OCI-LY7 (cell line): ENCODE results near the gene RPS27A. TPM values are rescaled to one million over a fixed set of nuclear protein-coding genes. Genes with fewer than 3 reads are reported as not detected.

Experiments used
- BruUV-seq: library from RNA; stranded (reverse); fragments of 400-500 nt; replicated peaks from 2 replicates; lab custom pipeline; 2021; lab: Mats Ljungman, UMichigan
- CTCF ChIA-PET: fragments of 300-600 bp; sonication (Branson Sonifier 250); formaldehyde crosslinking; loops from one replicate; lab custom pipeline; 2022; ENCODE audit warnings: antibody characterized with exemption; ENCODE audit not compliant: unreplicated experiment; lab: Charles Lee
- POLR2A ChIA-PET: fragments of 300-600 bp; sonication (Branson Sonifier 250); formaldehyde crosslinking; loops from one replicate; lab custom pipeline; 2022; ENCODE audit warnings: antibody characterized with exemption; lab: Charles Lee
- DNase-seq: peaks from one replicate; pipeline ENCODE4 v3.0.0-alpha.2; 2015; ENCODE audit warnings: low spot score
- H2AFZ ChIP-seq: fragments of 200-600 bp; sonication (generic), shearing (Covaris generic); 2 replicates; pipeline ENCODE4 v1.6.1; 2014; ENCODE audit warnings: mild to moderate bottlenecking, antibody characterized with exemption, low read length, moderate library complexity
- H3K27ac ChIP-seq: fragments of 200-600 bp; sonication (generic); 2 replicates; pipeline ENCODE4 v1.5.1; 2014; ENCODE audit warnings: mixed run types, low read depth, mild to moderate bottlenecking, moderate library complexity, low read length, inconsistent platforms; ENCODE audit not compliant: poor library complexity, severe bottlenecking
- H3K36me3 ChIP-seq: fragments of 200-600 bp; sonication (generic); 2 replicates; pipeline ENCODE4 v1.6.1; 2014; ENCODE audit warnings: mild to moderate bottlenecking, antibody characterized with exemption, low read length, moderate library complexity, mixed read lengths; ENCODE audit not compliant: insufficient read depth
- H3K4me1 ChIP-seq: fragments of 200-600 bp; sonication (generic); 2 replicates; pipeline ENCODE4 v1.5.1; 2014; ENCODE audit warnings: mild to moderate bottlenecking, low read length; ENCODE audit not compliant: insufficient read depth, poor library complexity, severe bottlenecking
- H3K4me2 ChIP-seq: fragments of 200-600 bp; sonication (generic); 2 replicates; pipeline ENCODE4 v1.6.1; 2014; ENCODE audit warnings: mild to moderate bottlenecking, low read length
- H3K4me3 ChIP-seq: fragments of 200-600 bp; sonication (generic); 2 replicates; pipeline ENCODE4 v1.5.1; 2014; ENCODE audit warnings: mild to moderate bottlenecking, low read depth, low read length; ENCODE audit not compliant: poor library complexity, severe bottlenecking
- H3K79me2 ChIP-seq: fragments of 200-600 bp; sonication (generic); 2 replicates; pipeline ENCODE4 v1.6.1; 2016; ENCODE audit warnings: low read depth, mild to moderate bottlenecking, low read length, moderate library complexity, mixed read lengths; ENCODE audit not compliant: insufficient read depth
- H3K9me2 ChIP-seq: fragments of 200-600 bp; sonication (generic); 2 replicates; pipeline ENCODE4 v1.6.1; 2016; ENCODE audit warnings: mild to moderate bottlenecking, low read length, mixed read lengths; ENCODE audit not compliant: insufficient read depth
- H3K9me3 ChIP-seq: fragments of 200-600 bp; sonication (generic); 2 replicates; pipeline ENCODE4 v1.6.1; 2014; ENCODE audit warnings: mild to moderate bottlenecking, mixed run types, low read length, mixed read lengths
- H4K20me1 ChIP-seq: fragments of 200-600 bp; sonication (generic); 2 replicates; pipeline ENCODE4 v1.6.1; 2014; ENCODE audit warnings: mild to moderate bottlenecking, antibody characterized with exemption, low read length, moderate library complexity, mixed read lengths; ENCODE audit not compliant: insufficient read depth
- EZH2phosphoT487 ChIP-seq: fragments of 200-600 bp; sonication (generic); IDR thresholded peaks from 2 replicates; pipeline ENCODE4 v1.6.1; 2018; ENCODE audit warnings: low read depth, borderline replicate concordance, mild to moderate bottlenecking, mixed run types, antibody characterized with exemption, low read length, moderate library complexity, mixed read lengths
- intact Hi-C: fragments of 100-400 bp; cut with micrococcal nuclease; formaldehyde crosslinking; loops from one replicate; pipeline ENCODE4 v1.10.0; 2022; ENCODE audit not compliant: unreplicated experiment
- total RNA-seq, 2 experiments: library from RNA; depleted of rRNA in 1 of 2; stranded (reverse); fragments of >200 nt in 1 of 2; shearing (Covaris generic) in 1 of 2; gene quantifications; 2 replicates each; pipeline ENCODE4 v1.2.3, GENCODE V29; 2014 to 2022
- TF ChIP-seq, protein P1 (sequence below): fragments of 200-600 bp; sonication (generic); conservative IDR thresholded peaks from 2 replicates; pipeline ENCODE4 v1.5.1; 2014; ENCODE audit warnings: mild to moderate bottlenecking, antibody characterized with exemption, low read length, moderate library complexity, mixed read lengths

Gene RPS27A
- total RNA-seq, 2 experiments from 2014 or later, result 1,456 to 1,716 TPM

DNA sequence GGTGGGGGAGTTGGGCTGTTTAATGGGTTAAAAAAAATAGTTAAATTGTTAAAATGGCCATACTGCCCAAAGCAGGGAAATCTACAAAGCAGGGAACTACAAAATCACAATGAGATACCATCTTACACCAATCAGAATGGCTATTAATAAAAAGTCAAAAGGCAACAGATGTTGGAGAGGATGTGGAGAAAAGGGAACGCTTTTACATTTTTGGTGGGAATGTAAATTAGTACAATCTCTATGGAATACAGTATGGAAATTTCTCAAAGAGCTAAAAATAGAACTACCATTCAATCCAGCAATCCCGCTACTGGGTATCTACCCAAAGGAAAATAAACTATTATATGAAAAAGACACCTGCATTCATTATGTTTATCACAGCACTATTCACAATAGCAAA, 27.5 kb upstream of the RPS27A start:
- Histone ChIP-seq H2AFZ (no peak overlapping the region), H4K20me1 (no peaks in the 10 kb centered on the region), H3K4me2 (no peak overlapping the region), H3K4me1 (no peaks in the 10 kb centered on the region), H3K27ac (no peak overlapping the region), H3K9me2 (no peaks in the 10 kb centered on the region), H3K9me3 (0 out of 2 replicates have a peak, but pooled peaks cover 4% of the 10 kb centered on the region), H3K36me3 (peaks cover 39% of the 10 kb centered on the region), H3K4me3 (no peak overlapping the region), H3K79me2 (no peaks in the 10 kb centered on the region)
- intact Hi-C loops, result no loop called here
- no peak for DNase-seq
- BruUV-seq, result no TSS peak
- CTCF ChIA-PET, result no interaction called here
- POLR2A ChIA-PET, result no interaction called here
- TF ChIP-seq EZH2phosphoT487, result no peak
- TF ChIP-seq, protein P1, sequence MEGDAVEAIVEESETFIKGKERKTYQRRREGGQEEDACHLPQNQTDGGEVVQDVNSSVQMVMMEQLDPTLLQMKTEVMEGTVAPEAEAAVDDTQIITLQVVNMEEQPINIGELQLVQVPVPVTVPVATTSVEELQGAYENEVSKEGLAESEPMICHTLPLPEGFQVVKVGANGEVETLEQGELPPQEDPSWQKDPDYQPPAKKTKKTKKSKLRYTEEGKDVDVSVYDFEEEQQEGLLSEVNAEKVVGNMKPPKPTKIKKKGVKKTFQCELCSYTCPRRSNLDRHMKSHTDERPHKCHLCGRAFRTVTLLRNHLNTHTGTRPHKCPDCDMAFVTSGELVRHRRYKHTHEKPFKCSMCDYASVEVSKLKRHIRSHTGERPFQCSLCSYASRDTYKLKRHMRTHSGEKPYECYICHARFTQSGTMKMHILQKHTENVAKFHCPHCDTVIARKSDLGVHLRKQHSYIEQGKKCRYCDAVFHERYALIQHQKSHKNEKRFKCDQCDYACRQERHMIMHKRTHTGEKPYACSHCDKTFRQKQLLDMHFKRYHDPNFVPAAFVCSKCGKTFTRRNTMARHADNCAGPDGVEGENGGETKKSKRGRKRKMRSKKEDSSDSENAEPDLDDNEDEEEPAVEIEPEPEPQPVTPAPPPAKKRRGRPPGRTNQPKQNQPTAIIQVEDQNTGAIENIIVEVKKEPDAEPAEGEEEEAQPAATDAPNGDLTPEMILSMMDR, result no peak

DNA sequence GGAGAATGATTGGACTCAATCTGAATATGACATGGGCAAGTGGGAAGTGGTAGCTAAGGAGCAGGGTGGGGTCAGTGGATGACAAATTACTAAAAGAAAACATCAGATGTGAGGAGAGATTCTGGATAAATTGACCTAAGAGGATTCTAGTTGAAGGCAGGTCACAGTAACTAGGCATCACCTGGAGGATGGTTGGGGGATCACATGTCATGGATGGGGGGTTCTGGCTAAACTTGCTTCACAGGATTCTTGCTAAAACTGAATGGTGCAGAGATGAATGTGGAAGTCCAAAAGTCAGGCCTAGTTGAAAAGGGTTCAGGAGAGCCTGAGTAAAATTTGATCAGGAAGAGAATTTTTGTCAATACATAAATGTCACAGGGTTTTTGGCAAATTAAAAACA, 18.7 kb upstream of the RPS27A start:
- no TSS peak for BruUV-seq
- intact Hi-C loops, result no loop called here
- H2AFZ ChIP-seq, result no peak overlapping the region
- H3K9me2 ChIP-seq, result no peaks in the 10 kb centered on the region
- H3K4me1 ChIP-seq, result no peaks in the 10 kb centered on the region
- ChIA-PET CTCF (no interaction called here), POLR2A (interaction anchor here (0.6 to 0.7 kb wide), 2 partner anchors 157 to 655 kb away, joined by 3 read pairs; no protein-coding TSS in a partner anchor)
- H3K36me3 ChIP-seq, result no peaks in the 10 kb centered on the region; the same call in 1 of the 2 replicates
- no peak overlapping the region for H3K27ac ChIP-seq
- no peak for DNase-seq
- H3K4me3 ChIP-seq, result no peak overlapping the region
- H3K4me2 ChIP-seq, result no peak overlapping the region
- no peaks in the 10 kb centered on the region for H3K79me2 ChIP-seq
- H4K20me1 ChIP-seq, result no peaks in the 10 kb centered on the region
- TF ChIP-seq, protein P1, result no peak
- no peak for TF ChIP-seq EZH2phosphoT487
- H3K9me3 ChIP-seq, result no peaks in the 10 kb centered on the region

DNA sequence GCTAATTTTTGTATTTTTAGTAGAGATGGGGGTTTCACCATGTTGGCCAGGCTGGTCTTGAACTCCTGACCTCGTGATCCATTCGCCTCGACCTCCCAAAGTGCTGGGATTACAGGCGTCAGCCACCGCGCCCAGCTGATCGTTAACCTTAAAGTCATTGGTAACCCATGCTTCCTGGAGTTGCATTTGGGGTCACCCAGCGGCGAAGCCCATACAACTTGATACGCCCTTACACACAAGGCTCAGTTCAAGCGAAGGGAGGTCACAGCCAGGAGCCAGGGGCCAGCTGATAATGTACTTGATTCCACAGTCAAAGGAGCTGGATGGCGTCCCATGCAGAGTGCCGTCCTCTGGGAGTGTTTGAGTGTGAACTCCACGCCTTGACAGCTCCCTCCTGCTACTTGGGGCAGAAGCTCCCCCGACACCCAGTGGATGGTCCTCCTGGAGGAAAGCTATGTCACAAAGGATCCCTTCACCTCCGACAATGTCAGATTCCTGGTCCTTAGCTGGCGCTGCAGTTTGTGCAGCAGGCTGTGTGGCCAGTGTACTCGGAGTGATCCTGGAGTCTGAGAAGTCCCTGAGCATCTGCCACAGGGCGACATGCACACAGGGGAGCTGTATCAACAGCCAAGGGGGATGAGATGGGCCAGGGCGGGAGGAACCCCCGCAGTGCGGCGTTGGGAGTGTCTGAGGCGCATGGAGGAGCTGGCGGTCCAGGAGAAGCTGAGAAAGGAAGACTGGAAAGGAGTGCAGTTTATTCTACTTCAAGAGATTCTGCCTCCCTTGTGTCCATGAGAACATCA, 8.3 kb upstream of the RPS27A start:
- Histone ChIP-seq H3K4me2 (no peak overlapping the region), H3K27ac (no peak overlapping the region), H3K4me3 (no peak overlapping the region), H3K4me1 (peaks cover 11% of the 10 kb centered on the region), H3K79me2 (peaks cover 17% of the 10 kb centered on the region; the same call in 1 of the 2 replicates), H3K9me2 (no peaks in the 10 kb centered on the region), H4K20me1 (no peaks in the 10 kb centered on the region), H3K36me3 (peaks cover 20% of the 10 kb centered on the region), H2AFZ (no peak overlapping the region), H3K9me3 (no peaks in the 10 kb centered on the region)
- BruUV-seq, result no TSS peak
- no peak for DNase-seq
- ChIA-PET CTCF (interaction anchor here (0.7 kb wide), 1 partner anchor 214 kb away, joined by 3 read pairs; no protein-coding TSS in a partner anchor), POLR2A (interaction anchor here (0.6 kb wide), 1 partner anchor 57 kb away, joined by 3 read pairs; no protein-coding TSS in a partner anchor)
- intact Hi-C loops, result no loop called here
- TF ChIP-seq, protein P1, result no peak
- TF ChIP-seq EZH2phosphoT487, result no peak
